Measurements from ENCODE around the gene AKNA.
A peak's percentile ranks its signal among the peaks of the same experiment; 100 is the strongest.

Gene AKNA

DNA sequence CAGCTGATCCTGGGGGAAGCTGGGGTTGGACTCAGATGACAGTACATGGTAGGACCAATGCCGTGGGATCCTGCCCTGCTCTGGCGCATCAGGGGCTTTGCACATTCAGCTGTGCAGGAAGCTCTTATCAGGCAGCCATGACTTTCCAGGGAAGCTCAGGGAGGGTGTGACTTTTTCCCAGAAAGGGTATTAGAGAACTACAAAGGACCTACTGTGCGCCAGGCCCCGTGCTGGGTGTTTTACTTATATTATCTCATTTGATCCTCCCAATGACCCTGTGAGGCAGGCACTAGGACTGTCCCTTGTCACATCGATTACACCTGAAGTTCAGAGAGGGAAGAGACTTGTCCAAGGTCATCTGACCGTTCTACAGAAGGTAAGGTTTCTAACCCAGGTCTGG lies 23.7 kb upstream of the AKNA start:
- Mint-ChIP-seq H3K4me3 (no peak overlapping the region), H3K27ac (ENCODE audit: low read depth) (no peak overlapping the region)

DNA sequence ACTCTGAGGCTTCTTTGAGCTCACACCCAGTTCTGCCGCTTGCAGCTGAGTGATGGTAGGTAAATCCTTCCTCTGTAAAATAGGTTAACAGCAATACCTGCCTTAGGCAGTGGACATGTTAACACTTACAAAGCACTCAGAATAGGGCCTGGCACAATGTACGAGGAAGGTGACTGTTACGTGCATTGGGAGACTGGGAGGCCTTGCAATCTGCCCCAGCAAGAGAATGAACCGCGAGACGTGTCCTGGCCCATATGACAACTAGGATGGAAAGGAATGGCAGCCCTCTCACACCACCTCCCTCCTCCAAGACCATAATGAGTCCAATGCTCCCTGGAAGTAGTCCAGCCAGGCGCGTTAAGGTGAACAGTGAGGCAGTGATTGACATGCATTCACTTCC lies 23.1 kb upstream of the AKNA start:
- no peak overlapping the region for H3K27ac Mint-ChIP-seq (ENCODE audit: low read depth)
- H3K27me3 Mint-ChIP-seq = no peaks in the 10 kb centered on the region
- H3K4me1 Mint-ChIP-seq = no peaks in the 10 kb centered on the region
- H3K9me3 Mint-ChIP-seq = no peaks in the 10 kb centered on the region
- no peak overlapping the region for H3K4me3 Mint-ChIP-seq
- ATAC-seq (replicated peaks; ENCODE audit: extremely low read depth, poor library complexity, severe bottlenecking) = no peak
- no peak for DNase-seq (ENCODE audit: low spot score in 2 of 2)
- H3K36me3 Mint-ChIP-seq (ENCODE audit: insufficient read depth) = peaks cover 2% of the 10 kb centered on the region

More for the DNA sequence above, 23.7 kb upstream of the AKNA start:
- no peaks in the 10 kb centered on the region for H3K27me3 Mint-ChIP-seq
- H3K4me1 Mint-ChIP-seq = no peaks in the 10 kb centered on the region
- DNase-seq (ENCODE audit: low spot score in 2 of 2) (no peak), ATAC-seq (replicated peaks; ENCODE audit: extremely low read depth, poor library complexity, severe bottlenecking) (no peak)
- peaks cover 2% of the 10 kb centered on the region for H3K36me3 Mint-ChIP-seq (ENCODE audit: insufficient read depth)
- H3K9me3 Mint-ChIP-seq = no peaks in the 10 kb centered on the region

DNA sequence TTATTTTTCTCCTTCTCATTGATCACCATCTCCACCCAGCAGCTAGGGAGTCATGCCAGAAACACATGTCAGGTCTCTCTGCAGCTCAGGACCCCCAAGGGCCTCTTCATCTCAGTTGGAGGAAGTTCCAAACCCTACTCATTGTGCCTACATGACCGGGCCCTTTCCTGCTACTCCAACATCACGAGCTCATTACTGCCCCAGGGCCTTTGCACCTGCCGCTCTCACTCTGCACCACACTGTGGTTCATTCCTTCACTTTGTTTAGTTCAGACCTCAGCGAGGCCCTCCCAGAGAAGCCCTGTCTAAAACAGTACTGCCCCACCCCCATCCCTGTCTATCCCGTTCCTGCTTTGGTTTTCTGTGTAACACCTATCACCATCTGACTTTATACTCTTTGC lies 22.1 kb upstream of the AKNA start:
- H3K27me3 Mint-ChIP-seq = no peaks in the 10 kb centered on the region
- H3K9me3 Mint-ChIP-seq = no peaks in the 10 kb centered on the region
- H3K36me3 Mint-ChIP-seq (ENCODE audit: insufficient read depth) = peaks cover 2% of the 10 kb centered on the region
- ATAC-seq (replicated peaks; ENCODE audit: extremely low read depth, poor library complexity, severe bottlenecking) (no peak), DNase-seq (ENCODE audit: low spot score in 2 of 2) (no peak)
- H3K4me3 Mint-ChIP-seq = no peak overlapping the region
- H3K4me1 Mint-ChIP-seq = peaks cover 7% of the 10 kb centered on the region
- H3K27ac Mint-ChIP-seq (ENCODE audit: low read depth) = no peak overlapping the region

DNA sequence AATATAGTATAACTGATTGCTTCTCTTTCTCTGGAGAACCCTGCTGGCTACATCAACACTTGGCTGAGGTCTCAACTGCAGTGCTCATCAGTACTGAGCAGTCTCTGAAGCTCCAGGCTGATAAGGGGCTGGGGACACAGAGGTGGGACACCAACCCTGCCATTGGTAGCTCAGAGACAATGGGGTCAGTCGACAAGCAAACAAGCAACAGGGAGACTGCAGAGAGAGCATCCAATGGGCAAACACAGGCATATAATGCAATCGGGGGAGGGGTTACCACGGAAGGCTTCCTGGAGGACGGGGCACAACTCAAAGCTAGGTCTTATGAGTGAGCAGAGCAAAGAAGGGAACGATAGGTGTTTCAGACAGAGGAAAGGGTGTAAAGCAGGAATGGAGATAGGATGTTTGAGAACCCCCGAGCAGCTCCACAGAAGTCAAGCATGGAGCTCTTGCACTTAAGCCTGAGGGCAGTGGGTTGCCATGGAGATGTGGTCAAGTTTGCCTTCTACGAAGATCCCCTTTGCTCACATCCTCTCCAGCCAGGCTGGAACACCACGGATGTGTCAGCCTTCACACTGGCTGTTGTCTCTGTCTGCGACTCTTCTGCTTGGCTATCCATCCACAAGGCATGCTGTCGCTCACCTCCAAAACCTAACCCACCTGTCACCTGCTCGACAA lies 21.5 kb upstream of the AKNA start:
- no peak overlapping the region for H3K27ac Mint-ChIP-seq (ENCODE audit: low read depth)

DNA sequence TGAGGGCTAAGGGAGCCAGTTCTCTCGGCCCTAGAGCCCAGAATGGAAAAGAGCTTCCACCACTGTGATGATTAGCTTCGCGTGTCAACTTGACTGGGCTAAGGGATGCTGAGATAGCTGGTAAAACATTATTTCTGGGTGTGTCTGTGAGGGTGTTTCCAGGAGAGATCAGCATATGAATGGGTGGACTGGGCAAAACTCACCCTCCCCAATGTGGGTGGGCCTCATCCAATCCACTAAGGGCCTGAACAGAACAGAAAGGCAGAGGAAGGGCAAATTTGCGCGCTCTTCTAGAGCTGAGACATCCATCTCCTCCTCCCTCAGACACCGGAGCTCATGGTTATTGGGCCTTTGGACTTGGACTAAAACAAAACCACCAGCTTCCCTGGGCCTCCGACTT lies 20.9 kb upstream of the AKNA start:
- Mint-ChIP-seq H3K27ac (ENCODE audit: low read depth) (no peak overlapping the region), H3K36me3 (ENCODE audit: insufficient read depth) (peaks cover 2% of the 10 kb centered on the region), H3K4me3 (no peak overlapping the region), H3K4me1 (peaks cover 7% of the 10 kb centered on the region), H3K27me3 (no peaks in the 10 kb centered on the region), H3K9me3 (no peaks in the 10 kb centered on the region)
- DNase-seq (ENCODE audit: low spot score in 2 of 2) (no peak), ATAC-seq (replicated peaks; ENCODE audit: extremely low read depth, poor library complexity, severe bottlenecking) (no peak)

More for the DNA sequence above, 21.5 kb upstream of the AKNA start:
- DNase-seq (ENCODE audit: low spot score in 2 of 2) (no peak), ATAC-seq (replicated peaks; ENCODE audit: extremely low read depth, poor library complexity, severe bottlenecking) (no peak)
- Mint-ChIP-seq H3K9me3 (no peaks in the 10 kb centered on the region), H3K4me1 (peaks cover 7% of the 10 kb centered on the region), H3K4me3 (no peak overlapping the region), H3K36me3 (ENCODE audit: insufficient read depth) (peaks cover 2% of the 10 kb centered on the region), H3K27me3 (no peaks in the 10 kb centered on the region)

DNA sequence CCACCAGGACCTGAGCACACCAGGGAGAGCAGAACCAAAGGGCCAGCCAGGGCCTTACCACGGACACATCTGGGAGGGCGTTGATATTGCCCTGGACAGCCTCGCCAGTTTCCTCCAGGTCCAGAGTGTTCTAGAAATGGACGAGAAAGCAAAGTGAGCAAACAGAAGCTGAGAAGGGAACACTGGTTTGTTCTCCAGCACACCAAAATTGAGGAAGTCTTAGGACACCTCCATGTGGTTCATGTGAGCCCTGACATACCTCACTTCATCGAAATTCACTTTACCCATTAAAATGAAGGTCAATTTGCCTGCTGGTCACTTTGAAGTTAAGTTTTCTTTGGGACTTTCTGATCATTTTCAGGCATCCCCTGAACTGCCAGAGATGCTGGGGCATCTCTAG lies 20.1 kb upstream of the AKNA start:
- no peak for DNase-seq (ENCODE audit: low spot score in 2 of 2)
- Mint-ChIP-seq H3K27ac (ENCODE audit: low read depth) (no peak overlapping the region), H3K9me3 (no peaks in the 10 kb centered on the region), H3K4me1 (peaks cover 7% of the 10 kb centered on the region), H3K27me3 (no peaks in the 10 kb centered on the region), H3K4me3 (no peak overlapping the region), H3K36me3 (ENCODE audit: insufficient read depth) (peaks cover 2% of the 10 kb centered on the region)
- no peak for ATAC-seq (replicated peaks; ENCODE audit: extremely low read depth, poor library complexity, severe bottlenecking)

DNA sequence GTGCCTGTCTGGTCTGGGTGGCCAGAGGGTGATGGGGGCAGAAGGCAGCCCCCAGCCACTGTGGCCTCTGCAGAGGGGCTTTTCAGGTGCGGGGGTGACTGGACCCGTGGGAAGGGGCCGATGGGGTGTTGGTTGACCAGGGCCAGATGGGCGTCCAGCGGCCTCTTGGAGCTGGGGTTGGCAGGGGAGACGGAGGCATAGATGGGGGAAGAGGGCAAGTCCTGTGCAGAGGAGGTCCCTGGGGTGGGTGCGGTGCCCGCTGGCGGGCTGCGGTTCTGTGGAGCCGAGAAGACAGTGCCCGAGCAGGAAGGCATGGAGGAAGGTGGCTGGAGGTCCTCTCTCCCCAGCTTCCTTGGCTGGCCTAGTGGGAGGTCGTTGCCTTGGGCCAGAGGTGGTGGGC lies 18.7 kb upstream of the AKNA start:
- peaks cover 7% of the 10 kb centered on the region for H3K4me1 Mint-ChIP-seq
- H3K27me3 Mint-ChIP-seq = no peaks in the 10 kb centered on the region
- H3K36me3 Mint-ChIP-seq (ENCODE audit: insufficient read depth) = peaks cover 2% of the 10 kb centered on the region
- ATAC-seq (replicated peaks; ENCODE audit: extremely low read depth, poor library complexity, severe bottlenecking) (no peak), DNase-seq (ENCODE audit: low spot score in 2 of 2) (no peak)
- no peaks in the 10 kb centered on the region for H3K9me3 Mint-ChIP-seq
- H3K4me3 Mint-ChIP-seq = no peak overlapping the region
- H3K27ac Mint-ChIP-seq (ENCODE audit: low read depth) = no peak overlapping the region

DNA sequence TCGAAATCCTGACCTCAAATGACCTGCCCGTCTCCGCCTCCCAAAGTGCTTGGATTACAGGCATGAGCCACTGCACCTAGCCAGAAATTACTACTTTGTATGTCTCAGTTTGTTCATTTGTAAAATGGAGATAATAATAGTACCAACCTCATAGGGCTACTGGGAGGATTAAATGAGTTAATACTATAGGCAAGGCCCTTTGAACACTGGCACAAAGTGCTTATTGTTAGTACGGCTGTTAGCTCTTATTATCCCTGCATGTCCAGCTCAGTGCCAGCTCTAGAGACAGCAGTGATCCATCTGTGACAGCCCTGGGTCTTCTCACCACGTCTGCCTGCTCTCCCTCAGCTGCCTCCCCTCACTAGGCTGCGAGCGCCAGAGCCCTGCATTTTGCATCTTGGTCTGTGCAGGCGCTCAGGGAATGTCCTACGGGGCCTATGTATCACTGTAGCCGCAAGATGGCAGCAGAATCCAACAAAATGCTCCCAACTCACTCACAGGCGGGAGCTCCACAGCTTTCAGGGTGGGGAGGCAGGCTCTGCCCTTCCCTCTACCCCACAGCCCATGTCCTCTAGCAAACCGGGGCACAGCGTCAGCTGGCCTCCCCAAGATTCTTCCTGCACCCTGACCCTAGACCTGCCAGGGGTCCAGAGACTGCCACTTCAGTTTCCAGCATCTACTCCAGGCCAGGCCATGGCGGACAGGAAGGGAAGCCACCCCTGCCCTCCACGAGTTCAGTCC lies 17.7 kb upstream of the AKNA start:
- Mint-ChIP-seq H3K9me3 (no peaks in the 10 kb centered on the region), H3K4me3 (no peak overlapping the region), H3K27ac (ENCODE audit: low read depth) (no peak overlapping the region), H3K27me3 (no peaks in the 10 kb centered on the region), H3K4me1 (peaks cover 7% of the 10 kb centered on the region), H3K36me3 (ENCODE audit: insufficient read depth) (peaks cover 2% of the 10 kb centered on the region)
- ATAC-seq (replicated peaks; ENCODE audit: extremely low read depth, poor library complexity, severe bottlenecking) (peak; percentile 97), DNase-seq (ENCODE audit: low spot score in 2 of 2) (peak; percentile 70 to 71)

DNA sequence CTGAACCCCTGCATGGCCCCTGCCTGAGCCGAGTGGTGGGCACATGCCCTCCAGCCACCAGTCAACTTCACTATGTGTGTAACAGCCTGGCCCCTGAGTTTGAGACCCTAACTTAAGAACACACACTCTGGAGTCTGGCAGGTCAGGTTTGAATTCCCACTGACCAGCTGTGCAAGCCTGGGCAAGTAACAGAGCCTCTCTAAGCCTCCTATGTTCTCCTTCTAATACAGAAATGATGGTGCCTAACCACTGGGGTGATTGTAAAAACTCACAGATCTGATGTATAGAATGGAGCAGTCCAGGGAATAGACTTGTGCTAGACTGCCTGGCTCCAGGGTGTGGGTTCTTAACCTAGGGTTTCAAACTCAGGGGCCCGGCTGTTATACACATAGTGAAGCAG lies 16.7 kb upstream of the AKNA start:
- DNase-seq (ENCODE audit: low spot score in 2 of 2) (no peak), ATAC-seq (replicated peaks; ENCODE audit: extremely low read depth, poor library complexity, severe bottlenecking) (no peak)
- Mint-ChIP-seq H3K9me3 (no peaks in the 10 kb centered on the region), H3K36me3 (ENCODE audit: insufficient read depth) (peaks cover 2% of the 10 kb centered on the region), H3K4me1 (peaks cover 7% of the 10 kb centered on the region), H3K4me3 (no peak overlapping the region), H3K27me3 (no peaks in the 10 kb centered on the region), H3K27ac (ENCODE audit: low read depth) (no peak overlapping the region)

DNA sequence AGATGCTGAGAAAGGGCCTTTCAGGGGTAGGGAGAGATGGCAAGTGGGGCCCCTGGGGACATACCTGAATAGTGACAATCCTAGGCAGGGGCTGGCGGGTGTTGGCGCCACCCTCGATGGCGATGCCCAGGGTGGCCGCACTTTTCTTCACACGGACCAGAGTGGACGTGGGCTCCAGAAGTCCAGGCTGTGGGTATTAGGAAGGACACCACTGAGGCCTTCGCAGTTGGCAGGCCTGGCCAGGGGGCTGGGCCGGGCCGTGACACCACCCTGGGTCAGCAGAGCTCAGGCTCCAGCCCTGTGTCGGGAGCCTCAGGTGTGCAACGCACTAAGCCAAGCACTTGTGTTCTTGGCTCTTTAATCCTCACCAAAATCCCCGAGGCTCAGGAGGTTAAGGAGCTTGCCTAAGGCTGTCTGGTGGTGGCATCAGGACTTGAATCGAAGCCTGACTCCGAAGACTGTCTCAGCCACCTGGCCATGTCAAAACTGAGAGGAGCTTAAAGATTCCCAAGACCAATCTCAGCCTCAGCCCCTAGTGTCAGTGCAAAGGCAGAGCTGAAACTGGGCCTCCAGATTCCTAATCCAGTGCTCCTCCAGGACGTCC lies 15.5 kb upstream of the AKNA start:
- Mint-ChIP-seq H3K4me3 (no peak overlapping the region), H3K9me3 (no peaks in the 10 kb centered on the region), H3K27me3 (no peaks in the 10 kb centered on the region), H3K36me3 (ENCODE audit: insufficient read depth) (peaks cover 3% of the 10 kb centered on the region), H3K4me1 (peaks cover 7% of the 10 kb centered on the region), H3K27ac (ENCODE audit: low read depth) (no peak overlapping the region)
- ATAC-seq (replicated peaks; ENCODE audit: extremely low read depth, poor library complexity, severe bottlenecking) (no peak), DNase-seq (ENCODE audit: low spot score in 2 of 2) (no peak)

DNA sequence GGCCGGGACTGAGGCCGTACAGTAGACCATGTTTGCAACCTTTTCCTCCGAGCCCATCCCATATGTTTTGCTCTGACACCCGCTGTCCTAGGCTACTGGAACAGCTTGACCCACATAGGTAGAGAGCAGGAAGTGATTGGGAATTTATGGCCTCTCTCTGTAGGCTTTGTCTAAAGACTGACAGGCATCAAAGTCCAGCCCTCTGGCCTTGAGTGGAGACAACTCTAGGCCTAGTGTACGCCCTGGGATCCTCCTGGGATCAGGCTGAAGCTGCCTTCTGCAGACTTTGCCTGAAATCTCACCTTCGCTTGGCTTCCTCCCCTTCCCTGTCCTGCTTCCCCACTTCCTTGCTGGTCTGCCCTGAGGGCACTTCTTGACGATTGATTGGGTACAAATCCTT lies 13.6 kb upstream of the AKNA start:
- ATAC-seq (replicated peaks; ENCODE audit: extremely low read depth, poor library complexity, severe bottlenecking) = no peak
- H3K27ac Mint-ChIP-seq (ENCODE audit: low read depth) = no peak overlapping the region
- no peaks in the 10 kb centered on the region for H3K27me3 Mint-ChIP-seq
- peaks cover 20% of the 10 kb centered on the region for H3K4me1 Mint-ChIP-seq
- H3K36me3 Mint-ChIP-seq (ENCODE audit: insufficient read depth) = peaks cover 8% of the 10 kb centered on the region
- H3K4me3 Mint-ChIP-seq = no peak overlapping the region
- no peaks in the 10 kb centered on the region for H3K9me3 Mint-ChIP-seq
- no peak for DNase-seq (ENCODE audit: low spot score in 2 of 2)

DNA sequence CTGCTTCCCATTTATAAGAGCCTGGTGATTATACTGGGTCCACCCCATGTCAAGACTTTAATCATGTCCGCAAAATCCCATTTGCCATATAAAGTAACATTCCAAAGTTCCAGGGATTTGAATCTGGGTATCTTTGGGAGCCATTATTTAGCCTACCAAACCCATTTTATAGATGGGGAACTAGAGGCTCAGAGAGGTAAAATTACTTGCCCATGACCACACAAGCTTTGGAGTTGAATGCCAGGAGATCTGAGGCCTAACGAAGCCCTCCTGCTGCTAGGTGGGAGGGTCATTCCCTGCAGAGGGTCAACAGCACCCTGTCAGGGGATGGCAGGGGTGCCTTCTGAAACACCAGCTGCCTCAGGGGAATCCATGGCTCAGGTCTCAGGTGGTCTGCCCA lies 13.0 kb upstream of the AKNA start:
- DNase-seq (ENCODE audit: low spot score in 2 of 2) = no peak
- no peak for ATAC-seq (replicated peaks; ENCODE audit: extremely low read depth, poor library complexity, severe bottlenecking)
- Mint-ChIP-seq H3K27ac (ENCODE audit: low read depth) (no peak overlapping the region), H3K4me1 (peaks cover 25% of the 10 kb centered on the region), H3K9me3 (no peaks in the 10 kb centered on the region), H3K4me3 (no peak overlapping the region), H3K36me3 (ENCODE audit: insufficient read depth) (peaks cover 12% of the 10 kb centered on the region), H3K27me3 (no peaks in the 10 kb centered on the region)

DNA sequence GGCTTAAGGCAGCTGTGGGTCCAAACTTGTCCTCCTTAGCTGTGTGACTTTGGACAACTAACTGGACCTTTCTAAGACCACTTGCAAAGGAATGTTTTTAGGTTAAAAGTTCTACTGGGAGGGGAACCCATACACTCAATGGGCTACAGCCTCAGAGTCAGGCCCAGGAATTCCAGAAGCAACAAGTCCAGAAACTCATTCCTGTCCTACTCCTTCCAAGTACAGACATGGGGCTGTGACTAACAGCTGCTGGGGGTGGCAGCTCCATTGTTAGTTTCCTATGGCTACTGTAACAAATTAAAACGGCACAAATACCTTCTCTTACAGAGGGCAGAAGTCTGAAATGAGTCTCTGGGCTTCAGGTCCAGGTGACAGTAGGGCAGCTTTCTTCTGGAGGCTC lies 12.4 kb upstream of the AKNA start:
- no peak for DNase-seq (ENCODE audit: low spot score in 2 of 2)
- Mint-ChIP-seq H3K27ac (ENCODE audit: low read depth) (no peak overlapping the region), H3K9me3 (no peaks in the 10 kb centered on the region), H3K4me1 (peaks cover 25% of the 10 kb centered on the region), H3K27me3 (no peaks in the 10 kb centered on the region), H3K4me3 (no peak overlapping the region), H3K36me3 (ENCODE audit: insufficient read depth) (peaks cover 12% of the 10 kb centered on the region)
- ATAC-seq (replicated peaks; ENCODE audit: extremely low read depth, poor library complexity, severe bottlenecking) = no peak
